Measurements from ENCODE around the gene GLDN. TPM values are rescaled to one million over a fixed set of nuclear protein-coding genes. Genes with fewer than 3 reads are reported as not detected.

Gene GLDN
- polyA plus RNA-seq, 1 of the 3 experiments (the other 2 are of a cell fraction): not detected

GRCh38 chr15:51313074-51313393 is 28.4 kb upstream of the GLDN start:
- Histone ChIP-seq H3F3A (replicated peaks; ENCODE audit: insufficient read depth) (no peaks in the 10 kb centered on the region), H3K27ac (ENCODE audit: low read depth in 2 of 2, low read length in 1 of 2) (no peak overlapping the region), H3K4me1 (ENCODE audit: control insufficient read depth in 1 of 2, insufficient read depth in 2 of 2, low read depth in 1 of 2, low read length in 1 of 2) (no peaks in the 10 kb centered on the region; a peak in 1 of 4 replicates), H3K4me2 (no peak overlapping the region), H2AFZ (ENCODE audit: low read depth) (no peak overlapping the region), H3K9me3 (no peaks in the 10 kb centered on the region), H3K4me3 (ENCODE audit: low read depth in 2 of 2, low read length in 1 of 2) (no peak overlapping the region), H3K79me2 (ENCODE audit: insufficient read depth) (no peaks in the 10 kb centered on the region), H4K20me1 (ENCODE audit: insufficient read depth) (no peaks in the 10 kb centered on the region), H3K9ac (no peak overlapping the region), H3K27me3 (ENCODE audit: insufficient read depth) (no peaks in the 10 kb centered on the region), H3K36me3 (replicated peaks in 1 of 2; ENCODE audit: control insufficient read depth in 1 of 2, insufficient read depth in 2 of 2, low read length in 1 of 2) (no peaks in the 10 kb centered on the region), H3K9me2 (no peaks in the 10 kb centered on the region)
- DNase-seq: no peak
- ChIA-PET POLR2A (no interaction called here), CTCF (interaction anchor here (1.9 to 2.2 kb wide), 2 partner anchors 70 to 120 kb away, joined by 6 to 7 read pairs; no protein-coding TSS in a partner anchor)
- no peak for TF ChIP-seq GATA2 (CRISPR knock-in tag; IDR thresholded peaks at IDR 0.05)
- no peak for TF ChIP-seq TCF12 (IDR thresholded peaks at IDR 0.05)
- no peak for TF ChIP-seq CHD2 (IDR thresholded peaks at IDR 0.05; ENCODE audit: low read length, partially characterized antibody)
- no peak for TF ChIP-seq NRF1 (IDR thresholded peaks at IDR 0.05; ENCODE audit: low read depth, low read length)
- TF ChIP-seq, protein P1, sequence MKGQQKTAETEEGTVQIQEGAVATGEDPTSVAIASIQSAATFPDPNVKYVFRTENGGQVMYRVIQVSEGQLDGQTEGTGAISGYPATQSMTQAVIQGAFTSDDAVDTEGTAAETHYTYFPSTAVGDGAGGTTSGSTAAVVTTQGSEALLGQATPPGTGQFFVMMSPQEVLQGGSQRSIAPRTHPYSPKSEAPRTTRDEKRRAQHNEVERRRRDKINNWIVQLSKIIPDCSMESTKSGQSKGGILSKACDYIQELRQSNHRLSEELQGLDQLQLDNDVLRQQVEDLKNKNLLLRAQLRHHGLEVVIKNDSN (IDR thresholded peaks at IDR 0.05; ENCODE audit: borderline replicate concordance, low read depth): no peak
- TF ChIP-seq NFIC (IDR thresholded peaks at IDR 0.05; ENCODE audit: borderline replicate concordance): no peak

- CTCF ChIA-PET: interaction anchor here (2.2 kb wide), 1 partner anchor 69 kb away, joined by 7 read pairs; no protein-coding TSS in a partner anchor
- no peaks in the 10 kb centered on the region for H3K9me2 ChIP-seq
- 46% methylated on average over 10 of the region's 10 CpGs for WGBS (ENCODE audit: low lambda C conversion rate)
- TF ChIP-seq, protein P2, sequence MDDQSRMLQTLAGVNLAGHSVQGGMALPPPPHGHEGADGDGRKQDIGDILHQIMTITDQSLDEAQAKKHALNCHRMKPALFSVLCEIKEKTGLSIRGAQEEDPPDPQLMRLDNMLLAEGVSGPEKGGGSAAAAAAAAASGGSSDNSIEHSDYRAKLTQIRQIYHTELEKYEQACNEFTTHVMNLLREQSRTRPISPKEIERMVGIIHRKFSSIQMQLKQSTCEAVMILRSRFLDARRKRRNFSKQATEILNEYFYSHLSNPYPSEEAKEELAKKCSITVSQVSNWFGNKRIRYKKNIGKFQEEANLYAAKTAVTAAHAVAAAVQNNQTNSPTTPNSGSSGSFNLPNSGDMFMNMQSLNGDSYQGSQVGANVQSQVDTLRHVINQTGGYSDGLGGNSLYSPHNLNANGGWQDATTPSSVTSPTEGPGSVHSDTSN (IDR thresholded peaks at IDR 0.05): no peak
- TF ChIP-seq, protein P1 (IDR thresholded peaks at IDR 0.05; ENCODE audit: borderline replicate concordance, low read depth): no peak
- no peak for TF ChIP-seq RXRA (IDR thresholded peaks at IDR 0.05; ENCODE audit: borderline replicate concordance, low read depth)
- no peak for TF ChIP-seq IRF3 (IDR thresholded peaks at IDR 0.05; ENCODE audit: low read depth, low read length)
- TF ChIP-seq FOXM1 (IDR thresholded peaks at IDR 0.05; ENCODE audit: low read depth): no peak
- TF ChIP-seq, protein P3, sequence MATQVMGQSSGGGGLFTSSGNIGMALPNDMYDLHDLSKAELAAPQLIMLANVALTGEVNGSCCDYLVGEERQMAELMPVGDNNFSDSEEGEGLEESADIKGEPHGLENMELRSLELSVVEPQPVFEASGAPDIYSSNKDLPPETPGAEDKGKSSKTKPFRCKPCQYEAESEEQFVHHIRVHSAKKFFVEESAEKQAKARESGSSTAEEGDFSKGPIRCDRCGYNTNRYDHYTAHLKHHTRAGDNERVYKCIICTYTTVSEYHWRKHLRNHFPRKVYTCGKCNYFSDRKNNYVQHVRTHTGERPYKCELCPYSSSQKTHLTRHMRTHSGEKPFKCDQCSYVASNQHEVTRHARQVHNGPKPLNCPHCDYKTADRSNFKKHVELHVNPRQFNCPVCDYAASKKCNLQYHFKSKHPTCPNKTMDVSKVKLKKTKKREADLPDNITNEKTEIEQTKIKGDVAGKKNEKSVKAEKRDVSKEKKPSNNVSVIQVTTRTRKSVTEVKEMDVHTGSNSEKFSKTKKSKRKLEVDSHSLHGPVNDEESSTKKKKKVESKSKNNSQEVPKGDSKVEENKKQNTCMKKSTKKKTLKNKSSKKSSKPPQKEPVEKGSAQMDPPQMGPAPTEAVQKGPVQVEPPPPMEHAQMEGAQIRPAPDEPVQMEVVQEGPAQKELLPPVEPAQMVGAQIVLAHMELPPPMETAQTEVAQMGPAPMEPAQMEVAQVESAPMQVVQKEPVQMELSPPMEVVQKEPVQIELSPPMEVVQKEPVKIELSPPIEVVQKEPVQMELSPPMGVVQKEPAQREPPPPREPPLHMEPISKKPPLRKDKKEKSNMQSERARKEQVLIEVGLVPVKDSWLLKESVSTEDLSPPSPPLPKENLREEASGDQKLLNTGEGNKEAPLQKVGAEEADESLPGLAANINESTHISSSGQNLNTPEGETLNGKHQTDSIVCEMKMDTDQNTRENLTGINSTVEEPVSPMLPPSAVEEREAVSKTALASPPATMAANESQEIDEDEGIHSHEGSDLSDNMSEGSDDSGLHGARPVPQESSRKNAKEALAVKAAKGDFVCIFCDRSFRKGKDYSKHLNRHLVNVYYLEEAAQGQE (IDR thresholded peaks at IDR 0.05; ENCODE audit: low read depth, low read length): no peak
- no peak overlapping the region for H3K4me2 ChIP-seq
- H3K9me3 ChIP-seq: no peaks in the 10 kb centered on the region
- no peak overlapping the region for H2AFZ ChIP-seq (ENCODE audit: low read depth)
- DNase-seq: no peak
- no peaks in the 10 kb centered on the region for H3F3A ChIP-seq (replicated peaks; ENCODE audit: insufficient read depth)
- H3K27me3 ChIP-seq (ENCODE audit: insufficient read depth): no peaks in the 10 kb centered on the region
- no peaks in the 10 kb centered on the region for H3K36me3 ChIP-seq (replicated peaks in 1 of 2; ENCODE audit: control insufficient read depth in 1 of 2, insufficient read depth in 2 of 2, low read length in 1 of 2)
- H3K9ac ChIP-seq: no peak overlapping the region
- H3K4me1 ChIP-seq (ENCODE audit: control insufficient read depth in 1 of 2, insufficient read depth in 2 of 2, low read depth in 1 of 2, low read length in 1 of 2): no peaks in the 10 kb centered on the region; a peak in 1 of 4 replicates
- POLR2A ChIA-PET: no interaction called here
- no peak overlapping the region for H3K27ac ChIP-seq (ENCODE audit: low read depth in 2 of 2, low read length in 1 of 2)
- H3K4me3 ChIP-seq (ENCODE audit: low read depth in 2 of 2, low read length in 1 of 2): no peak overlapping the region
- no peaks in the 10 kb centered on the region for H3K79me2 ChIP-seq (ENCODE audit: insufficient read depth)
- no peaks in the 10 kb centered on the region for H4K20me1 ChIP-seq (ENCODE audit: insufficient read depth)
These were observed 27.7 kb upstream of the GLDN start for GRCh38 chr15:51313644-51314280.

Data from SK-N-SH (cell line).